WERI-Rb-1 (cell line): ENCODE measurements around the gene TRAPPC10.
A peak's percentile ranks its signal among the peaks of the same experiment; 100 is the strongest.

ENCODE experiments used
- DNase-seq: peaks from one replicate; pipeline ENCODE4 v3.0.0-alpha.2; 2020
- H3K27ac ChIP-seq: fragments of 250-450 bp; sonication (Bioruptor Pico); 2 replicates; pipeline ENCODE4 v1.5.1; 2020; ENCODE audit warnings: mild to moderate bottlenecking, moderate library complexity
- H3K27me3 ChIP-seq: fragments of 250-450 bp; sonication (Bioruptor Pico); 2 replicates; pipeline ENCODE4 v1.5.1; 2021; ENCODE audit warnings: mild to moderate bottlenecking, low read depth, moderate library complexity; ENCODE audit not compliant: insufficient read depth, severe bottlenecking
- H3K36me3 ChIP-seq: fragments of 250-450 bp; sonication (Bioruptor Pico); 2 replicates; pipeline ENCODE4 v1.5.1; 2020; ENCODE audit warnings: mild to moderate bottlenecking, moderate library complexity
- H3K4me3 ChIP-seq: 2 replicates; pipeline ENCODE4 v1.5.1; 2011; ENCODE audit warnings: low read depth, mild to moderate bottlenecking, control low read depth, low read length
- H3K9me3 ChIP-seq: fragments of 250-450 bp; sonication (Bioruptor Pico); 2 replicates; pipeline ENCODE4 v1.5.1; 2021; ENCODE audit warnings: mild to moderate bottlenecking, moderate library complexity; ENCODE audit not compliant: severe bottlenecking
- TF ChIP-seq, protein P1 (sequence below): IDR thresholded peaks from 2 replicates; pipeline ENCODE4 v1.5.1; 2011; ENCODE audit warnings: low read depth, mild to moderate bottlenecking, control low read depth, inconsistent platforms, low read length

The TRAPPC10 gene

DNA sequence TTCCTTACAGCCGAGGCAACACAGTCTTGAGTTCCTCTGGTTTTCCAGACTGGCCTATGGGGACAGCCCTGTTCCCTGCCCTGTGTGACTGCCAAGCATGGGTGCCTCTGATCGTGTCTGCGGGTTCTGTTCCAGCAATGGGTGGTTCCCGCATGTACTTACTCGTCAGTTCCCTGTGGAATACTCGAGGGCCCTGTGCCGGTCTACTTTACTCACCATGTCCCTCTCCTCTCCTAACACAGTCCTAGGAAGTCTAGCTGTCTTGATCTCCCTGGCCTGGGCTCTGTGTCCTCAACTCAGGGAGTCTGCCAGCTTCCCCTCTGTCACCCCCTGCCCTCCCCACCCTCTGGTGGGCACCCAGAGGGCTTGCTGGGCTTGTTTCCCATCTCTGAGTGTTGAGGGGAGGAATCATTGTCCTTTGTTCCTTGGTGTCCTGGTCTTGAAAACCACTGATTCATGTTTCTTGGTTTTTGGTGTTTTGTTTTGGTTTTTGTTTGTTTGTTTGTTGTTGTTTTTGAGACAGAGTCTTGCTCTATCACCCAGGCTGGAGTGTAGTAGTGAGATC lies 36.0 kb downstream of the TRAPPC10 start:
- H3K4me3 ChIP-seq: no peak overlapping the region
- TF ChIP-seq, protein P1, sequence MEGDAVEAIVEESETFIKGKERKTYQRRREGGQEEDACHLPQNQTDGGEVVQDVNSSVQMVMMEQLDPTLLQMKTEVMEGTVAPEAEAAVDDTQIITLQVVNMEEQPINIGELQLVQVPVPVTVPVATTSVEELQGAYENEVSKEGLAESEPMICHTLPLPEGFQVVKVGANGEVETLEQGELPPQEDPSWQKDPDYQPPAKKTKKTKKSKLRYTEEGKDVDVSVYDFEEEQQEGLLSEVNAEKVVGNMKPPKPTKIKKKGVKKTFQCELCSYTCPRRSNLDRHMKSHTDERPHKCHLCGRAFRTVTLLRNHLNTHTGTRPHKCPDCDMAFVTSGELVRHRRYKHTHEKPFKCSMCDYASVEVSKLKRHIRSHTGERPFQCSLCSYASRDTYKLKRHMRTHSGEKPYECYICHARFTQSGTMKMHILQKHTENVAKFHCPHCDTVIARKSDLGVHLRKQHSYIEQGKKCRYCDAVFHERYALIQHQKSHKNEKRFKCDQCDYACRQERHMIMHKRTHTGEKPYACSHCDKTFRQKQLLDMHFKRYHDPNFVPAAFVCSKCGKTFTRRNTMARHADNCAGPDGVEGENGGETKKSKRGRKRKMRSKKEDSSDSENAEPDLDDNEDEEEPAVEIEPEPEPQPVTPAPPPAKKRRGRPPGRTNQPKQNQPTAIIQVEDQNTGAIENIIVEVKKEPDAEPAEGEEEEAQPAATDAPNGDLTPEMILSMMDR: no peak
- H3K27me3 ChIP-seq: no peaks in the 10 kb centered on the region
- H3K36me3 ChIP-seq: peaks cover 42% of the 10 kb centered on the region
- H3K9me3 ChIP-seq: no peaks in the 10 kb centered on the region
- H3K27ac ChIP-seq: no peak overlapping the region
- no peak for DNase-seq

DNA sequence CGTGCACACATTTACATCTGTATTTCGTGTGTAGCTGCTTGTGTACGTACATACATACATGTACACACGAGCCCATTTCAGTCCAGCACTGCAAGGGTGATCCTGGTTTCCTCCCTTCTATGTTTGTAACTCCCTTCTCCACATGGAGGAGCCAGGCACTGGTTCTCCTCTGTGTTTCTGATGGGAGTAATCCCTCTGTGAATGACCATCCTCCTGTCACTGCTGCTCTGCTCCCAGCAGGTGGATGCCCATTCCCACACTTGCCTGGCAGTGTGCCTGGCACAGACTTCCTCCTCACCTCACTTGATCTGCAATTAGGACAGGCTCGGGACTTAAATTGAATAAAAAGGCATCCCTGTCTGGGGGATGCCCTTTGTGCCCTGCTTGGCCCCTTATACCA lies 37.1 kb downstream of the TRAPPC10 start:
- H3K27me3 ChIP-seq: no peaks in the 10 kb centered on the region
- no peak overlapping the region for H3K27ac ChIP-seq
- H3K36me3 ChIP-seq: peaks cover 41% of the 10 kb centered on the region
- no peak for DNase-seq
- TF ChIP-seq, protein P1: peak; percentile 8; the same call in 1 of the 2 replicates
- no peaks in the 10 kb centered on the region for H3K9me3 ChIP-seq
- no peak overlapping the region for H3K4me3 ChIP-seq

DNA sequence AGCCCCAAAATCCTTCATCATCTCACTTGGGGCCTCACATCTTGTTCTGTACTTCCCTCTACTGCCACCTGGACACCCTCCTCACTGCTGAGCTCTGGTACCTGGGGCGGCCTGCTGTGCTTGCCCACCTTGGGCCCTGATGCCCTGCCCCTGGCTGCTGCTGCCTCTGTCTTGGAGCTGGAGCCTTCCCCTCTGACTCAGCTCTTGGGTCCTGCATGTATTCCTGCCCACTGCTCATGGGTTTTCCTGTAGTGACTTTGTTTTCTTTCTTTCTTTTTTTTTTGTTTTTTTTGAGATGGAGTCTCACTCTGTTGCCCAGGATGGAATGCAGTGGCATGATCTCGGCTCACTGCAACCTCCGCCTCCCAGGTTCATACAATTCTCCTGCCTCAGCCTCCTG lies 37.5 kb downstream of the TRAPPC10 start:
- TF ChIP-seq, protein P1: no peak
- Histone ChIP-seq H3K27ac (no peak overlapping the region), H3K9me3 (no peaks in the 10 kb centered on the region), H3K27me3 (no peaks in the 10 kb centered on the region), H3K36me3 (peaks cover 42% of the 10 kb centered on the region), H3K4me3 (no peak overlapping the region)
- DNase-seq: no peak

DNA sequence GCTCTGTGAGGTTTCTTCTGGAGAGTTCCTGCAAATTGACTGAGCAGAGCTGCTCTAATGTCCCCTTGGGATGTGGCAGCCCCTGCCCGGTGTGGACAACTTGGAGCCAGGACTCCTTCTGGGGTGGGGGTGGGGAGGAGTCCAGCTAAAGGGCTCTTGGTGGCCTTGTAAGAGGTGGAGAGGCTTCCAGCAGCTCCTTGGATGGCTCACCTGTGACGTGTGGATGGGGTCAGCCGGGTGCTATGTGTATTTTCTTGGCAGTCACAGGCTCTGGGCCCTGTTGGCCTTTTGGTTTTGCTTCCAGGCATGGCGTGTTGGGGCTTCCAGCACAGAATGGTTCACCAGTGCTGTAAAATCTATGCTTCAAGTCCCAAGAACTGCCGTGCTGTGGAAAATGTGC lies 38.2 kb downstream of the TRAPPC10 start:
- H3K9me3 ChIP-seq: no peaks in the 10 kb centered on the region
- no peak for DNase-seq
- no peaks in the 10 kb centered on the region for H3K27me3 ChIP-seq
- no peak overlapping the region for H3K4me3 ChIP-seq
- no peak overlapping the region for H3K27ac ChIP-seq
- peaks cover 42% of the 10 kb centered on the region for H3K36me3 ChIP-seq
- TF ChIP-seq, protein P1: no peak

DNA sequence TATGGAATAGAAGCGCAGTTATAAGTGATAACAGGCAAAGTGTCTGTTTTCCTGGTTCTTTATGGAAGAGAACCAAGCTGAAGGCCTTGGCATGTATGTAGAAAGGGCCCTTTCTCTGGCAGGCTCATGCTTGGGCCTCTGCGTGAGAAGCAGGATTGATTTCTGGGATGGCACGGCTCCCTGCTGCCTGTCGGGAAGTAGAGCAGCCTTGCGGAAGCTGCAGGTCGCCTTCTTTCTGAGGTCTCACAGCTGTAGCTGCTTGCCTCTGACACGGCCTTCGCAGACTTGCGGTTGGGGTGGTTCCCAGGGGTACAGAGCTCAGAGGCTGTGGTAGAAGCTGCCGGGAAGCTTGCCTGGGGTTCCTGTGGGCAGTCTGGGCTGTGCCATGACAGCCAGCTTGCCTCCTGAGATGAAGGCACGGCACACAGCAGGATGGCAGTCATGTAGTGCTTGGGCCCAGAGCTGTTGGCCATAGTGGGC lies 39.4 kb downstream of the TRAPPC10 start:
- H3K36me3 ChIP-seq: peaks cover 54% of the 10 kb centered on the region
- TF ChIP-seq, protein P1: no peak
- H3K27me3 ChIP-seq: no peaks in the 10 kb centered on the region
- H3K4me3 ChIP-seq: no peak overlapping the region
- no peak for DNase-seq
- H3K9me3 ChIP-seq: no peaks in the 10 kb centered on the region
- no peak overlapping the region for H3K27ac ChIP-seq
